MM.1S (cell line): ENCODE data around the gene GSTM1.

Experiments
- EZH2 ChIP-seq: fragments of 300-600 bp; sonication (generic); optimal IDR thresholded peaks from 2 replicates; pipeline ENCODE3; 2017; ENCODE audit warnings: low read depth, mild to moderate bottlenecking, antibody characterized with exemption, low read length, mixed read lengths
- EZH2phosphoT487 ChIP-seq: fragments of 300-600 bp; sonication (generic); IDR thresholded peaks from 2 replicates; pipeline ENCODE4 v1.6.1; 2018; ENCODE audit warnings: antibody characterized with exemption, low read length
- TF ChIP-seq, protein P1 (sequence below): fragments of 300-600 bp; sonication (generic); IDR thresholded peaks from 2 replicates; pipeline ENCODE4 v1.5.1; 2016; ENCODE audit warnings: antibody characterized with exemption, low read length, mixed read lengths

DNA sequence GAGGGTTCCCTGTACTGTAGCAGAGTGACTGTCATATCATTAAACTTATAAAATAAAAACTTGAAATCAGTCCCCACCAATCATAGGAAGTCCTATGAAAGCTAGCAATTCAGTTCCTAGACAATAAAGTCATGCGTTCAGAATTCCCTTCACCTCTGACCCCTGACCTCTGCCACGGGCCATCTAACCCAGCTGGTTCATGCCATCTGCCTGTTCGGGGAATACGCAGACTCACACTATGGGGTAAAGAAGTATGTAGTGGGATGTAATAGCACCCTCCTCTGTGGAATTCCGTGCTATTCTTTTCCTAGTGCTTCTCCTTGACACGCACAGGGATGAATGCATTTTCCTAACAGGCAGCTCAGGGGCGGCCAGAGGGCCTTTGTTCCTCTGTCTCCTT lies 29.6 kb upstream of the GSTM1 start:
- TF ChIP-seq EZH2: no peak
- TF ChIP-seq, protein P1, sequence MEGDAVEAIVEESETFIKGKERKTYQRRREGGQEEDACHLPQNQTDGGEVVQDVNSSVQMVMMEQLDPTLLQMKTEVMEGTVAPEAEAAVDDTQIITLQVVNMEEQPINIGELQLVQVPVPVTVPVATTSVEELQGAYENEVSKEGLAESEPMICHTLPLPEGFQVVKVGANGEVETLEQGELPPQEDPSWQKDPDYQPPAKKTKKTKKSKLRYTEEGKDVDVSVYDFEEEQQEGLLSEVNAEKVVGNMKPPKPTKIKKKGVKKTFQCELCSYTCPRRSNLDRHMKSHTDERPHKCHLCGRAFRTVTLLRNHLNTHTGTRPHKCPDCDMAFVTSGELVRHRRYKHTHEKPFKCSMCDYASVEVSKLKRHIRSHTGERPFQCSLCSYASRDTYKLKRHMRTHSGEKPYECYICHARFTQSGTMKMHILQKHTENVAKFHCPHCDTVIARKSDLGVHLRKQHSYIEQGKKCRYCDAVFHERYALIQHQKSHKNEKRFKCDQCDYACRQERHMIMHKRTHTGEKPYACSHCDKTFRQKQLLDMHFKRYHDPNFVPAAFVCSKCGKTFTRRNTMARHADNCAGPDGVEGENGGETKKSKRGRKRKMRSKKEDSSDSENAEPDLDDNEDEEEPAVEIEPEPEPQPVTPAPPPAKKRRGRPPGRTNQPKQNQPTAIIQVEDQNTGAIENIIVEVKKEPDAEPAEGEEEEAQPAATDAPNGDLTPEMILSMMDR: no peak
- no peak for TF ChIP-seq EZH2phosphoT487
